GM19023 (cell line): ENCODE measurements around the gene ARHGEF17.

Source experiments
- ATAC-seq: cut with Tn5 transposase; IDR thresholded peaks from one replicate; pipeline ENCODE4 v1.9.1; 2021; ENCODE audit warnings: mild to moderate bottlenecking, moderate library complexity; ENCODE audit not compliant: unreplicated experiment

The ARHGEF17 gene

GRCh38 chr11:73391665-73392064 lies 83.6 kb downstream of the ARHGEF17 start:
- no peak for ATAC-seq

- no peak for ATAC-seq
Observed at GRCh38 chr11:73392108-73393010, 84.3 kb downstream of the ARHGEF17 start.

- ATAC-seq: no peak
Observed at GRCh38 chr11:73393011-73393380, 84.9 kb downstream of the ARHGEF17 start.

DNA sequence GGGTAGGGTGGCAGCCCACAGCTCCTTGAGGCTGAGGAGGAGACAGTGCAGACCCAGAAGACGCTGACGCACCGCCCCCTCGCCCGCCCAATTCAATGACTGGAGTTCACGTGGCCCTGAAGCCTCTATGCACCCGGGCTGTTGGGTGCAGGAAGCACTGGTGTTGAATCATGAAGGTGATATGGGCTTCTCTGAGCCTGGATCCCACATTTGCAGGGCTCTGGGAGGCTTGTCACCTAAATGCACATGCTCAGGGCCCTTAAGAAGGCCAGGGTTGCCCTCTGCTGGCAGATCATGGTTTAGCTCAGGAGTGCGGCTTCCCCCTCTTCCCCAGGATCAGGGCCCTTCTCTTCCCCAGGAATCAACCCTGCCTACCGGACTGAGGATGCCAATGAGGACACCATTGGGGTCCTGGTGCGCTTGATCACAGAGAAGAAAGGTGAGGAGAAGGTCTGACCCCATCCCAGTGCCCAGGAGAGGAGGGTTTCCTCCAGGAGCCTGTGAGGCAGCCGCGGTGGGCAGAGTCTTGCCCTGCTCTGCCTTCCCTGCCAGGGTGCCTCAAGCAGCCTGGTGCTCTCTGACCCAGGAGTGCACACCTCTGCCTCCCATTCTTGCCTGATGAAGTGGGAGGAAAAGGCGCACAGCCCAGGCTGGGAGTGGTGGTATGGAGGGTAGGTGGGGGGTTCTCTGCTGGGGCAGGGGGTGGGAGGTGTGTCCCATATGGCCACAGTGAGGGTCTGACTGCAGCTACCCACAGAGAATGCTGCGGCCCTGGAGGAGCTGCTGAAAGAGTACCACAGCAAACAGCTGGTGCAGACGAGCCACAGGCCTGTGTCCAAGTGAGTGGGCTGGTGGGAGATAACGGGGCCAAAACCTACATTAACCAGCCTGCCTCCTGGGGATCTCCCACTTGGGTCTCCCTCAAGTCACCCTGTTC lies 85.7 kb downstream of the ARHGEF17 start:
- ATAC-seq: peak; percentile 50

GRCh38 chr11:73394416-73395296 lies 86.6 kb downstream of the ARHGEF17 start:
- ATAC-seq: no peak

- no peak for ATAC-seq
Observed at GRCh38 chr11:73395297-73396208, 87.5 kb downstream of the ARHGEF17 start.

DNA sequence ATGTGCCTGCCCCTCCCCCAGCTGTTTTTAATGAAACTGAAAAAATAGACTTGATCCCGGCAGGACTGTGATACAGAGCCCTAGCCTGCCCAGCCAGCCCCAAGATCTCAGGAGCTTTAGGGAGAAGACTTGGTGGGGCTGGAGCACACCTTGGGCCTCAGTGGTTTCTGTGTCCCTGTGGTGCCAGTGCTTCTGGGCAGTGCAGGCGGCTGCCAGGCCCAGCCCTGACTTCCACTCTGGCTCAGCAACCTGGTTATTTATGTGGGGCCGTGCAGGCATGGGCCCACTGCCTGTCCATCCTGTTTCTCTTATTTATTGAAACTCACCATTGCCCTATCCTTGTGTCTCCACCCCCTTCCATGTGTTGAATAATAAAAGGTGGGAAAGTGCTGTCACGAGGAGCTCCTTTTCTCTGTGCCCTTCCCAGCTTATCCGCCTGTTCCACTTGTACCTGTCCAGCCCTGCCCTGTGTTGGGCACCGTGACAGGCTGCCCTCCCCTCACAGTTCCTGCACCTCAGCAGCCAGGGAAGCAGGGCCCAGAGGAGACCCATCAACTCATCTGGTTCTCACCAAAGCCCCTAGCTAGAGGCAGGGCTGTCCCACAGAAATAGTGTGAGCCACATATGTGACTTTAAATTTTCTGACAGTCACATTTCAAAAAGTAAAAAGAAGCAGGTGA lies 88.3 kb downstream of the ARHGEF17 start:
- no peak for ATAC-seq

DNA sequence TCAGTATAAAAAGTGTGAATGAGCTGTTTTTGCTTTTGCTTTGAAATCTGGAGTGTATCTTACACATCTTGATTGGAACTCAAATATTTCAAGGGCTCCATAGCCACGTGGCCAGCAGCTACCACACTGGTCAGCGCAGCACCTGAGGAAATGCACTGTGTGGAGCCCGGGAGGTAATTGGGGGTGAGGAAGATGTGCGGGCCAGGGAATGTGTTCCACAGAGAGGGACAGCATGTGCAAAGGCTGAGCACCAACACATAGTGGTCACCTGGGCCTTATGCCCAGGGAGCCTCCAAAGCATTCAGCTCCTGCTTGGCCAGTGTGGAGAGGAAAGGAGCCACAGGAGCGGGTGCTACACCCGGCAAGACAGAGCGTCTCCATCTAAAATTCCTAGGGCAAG lies 88.9 kb downstream of the ARHGEF17 start:
- ATAC-seq: no peak

DNA sequence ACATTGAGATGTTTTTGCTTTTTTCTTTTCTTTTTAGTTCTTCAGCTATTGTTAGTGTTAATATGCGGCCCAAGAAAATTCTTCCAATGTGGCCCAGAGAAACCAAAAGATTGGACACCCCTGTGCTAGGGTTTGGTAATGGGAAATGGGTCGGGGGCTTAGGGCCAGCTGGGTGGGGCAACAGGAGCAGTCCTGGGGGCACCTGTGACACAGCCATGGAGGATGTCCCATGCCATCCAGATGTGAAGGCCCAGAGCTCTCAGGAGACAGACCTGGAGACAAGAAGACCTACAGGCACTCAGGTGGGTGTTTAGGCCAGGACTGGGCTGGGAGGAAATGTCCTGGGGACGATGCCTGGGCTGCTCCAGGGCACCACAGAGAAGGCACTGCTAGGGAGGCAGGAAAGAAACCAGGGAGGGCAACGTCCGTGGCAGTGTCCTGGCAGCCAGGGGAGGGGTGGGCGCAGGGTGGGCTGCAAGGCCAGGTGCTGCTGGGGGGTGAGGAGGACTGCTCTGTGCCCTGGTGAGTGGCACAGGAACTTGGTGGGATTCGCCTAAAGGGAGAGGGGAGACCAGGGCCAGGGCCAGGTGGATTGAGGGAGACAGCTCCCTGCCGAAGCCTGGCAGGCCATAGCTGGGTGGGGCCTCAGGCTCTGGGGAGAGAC lies 89.5 kb downstream of the ARHGEF17 start:
- no peak for ATAC-seq

- ATAC-seq: no peak
Observed at GRCh38 chr11:73398132-73398526, 90.1 kb downstream of the ARHGEF17 start.

DNA sequence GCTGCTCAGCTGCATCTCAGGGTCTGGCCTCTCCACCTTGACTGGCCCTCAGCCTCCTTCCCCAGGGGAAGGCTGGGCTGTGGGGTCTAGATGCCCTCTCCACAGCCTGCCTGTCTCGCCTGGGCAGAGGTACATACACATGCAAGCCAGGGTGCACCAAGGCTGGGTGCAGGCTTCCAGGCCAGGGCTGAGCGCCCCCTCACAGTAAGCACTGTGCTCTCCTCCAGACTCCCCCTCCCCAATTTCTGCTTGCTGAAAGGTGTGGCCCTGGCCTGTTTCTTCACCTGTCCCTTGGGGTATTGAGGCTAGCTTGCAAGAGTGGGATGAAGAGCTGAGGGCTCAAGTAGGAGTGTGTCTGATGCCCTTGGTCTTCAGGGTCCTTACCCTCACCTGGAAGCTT lies 90.6 kb downstream of the ARHGEF17 start:
- ATAC-seq: no peak

GRCh38 chr11:73399159-73399590 lies 91.1 kb downstream of the ARHGEF17 start:
- no peak for ATAC-seq

GRCh38 chr11:73399636-73400035 lies 91.6 kb downstream of the ARHGEF17 start:
- no peak for ATAC-seq

- no peak for ATAC-seq
Observed at GRCh38 chr11:73400293-73400692, 92.2 kb downstream of the ARHGEF17 start.

DNA sequence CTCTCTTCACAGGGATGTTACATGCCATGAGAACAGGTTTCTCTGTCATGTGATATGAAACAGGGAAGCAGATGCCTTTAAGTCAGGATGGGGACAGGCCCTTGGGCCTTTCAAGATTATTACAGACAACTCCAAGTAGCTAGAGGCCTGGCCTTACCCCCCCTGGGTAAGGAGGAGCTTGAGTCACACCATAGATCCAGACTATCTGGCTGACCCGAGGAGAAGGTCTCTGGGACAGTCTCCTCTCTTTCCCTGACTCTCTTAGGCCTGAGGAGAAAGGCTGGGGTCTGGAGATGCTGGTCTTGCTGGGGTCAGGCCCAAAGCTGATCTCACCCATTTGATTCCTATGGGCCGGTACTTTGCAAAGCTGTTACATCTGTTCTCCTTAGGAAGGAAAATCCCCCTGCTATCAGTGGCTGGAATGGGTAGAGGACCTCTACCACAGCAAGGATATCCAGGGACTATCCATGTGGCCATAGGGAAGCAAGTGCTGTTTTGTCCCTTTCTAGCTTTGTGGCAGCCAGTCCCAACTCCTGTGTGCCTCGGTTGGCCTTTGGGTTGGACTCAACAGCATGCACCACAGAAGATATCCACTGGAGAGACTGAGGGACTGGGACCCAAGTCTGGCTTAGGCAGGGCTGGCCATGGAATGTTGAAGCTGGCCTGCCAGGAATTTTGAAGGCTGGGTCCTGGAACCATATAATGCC lies 93.3 kb downstream of the ARHGEF17 start:
- ATAC-seq: no peak

- ATAC-seq: no peak
Observed at GRCh38 chr11:73401924-73402833, 94.1 kb downstream of the ARHGEF17 start.

DNA sequence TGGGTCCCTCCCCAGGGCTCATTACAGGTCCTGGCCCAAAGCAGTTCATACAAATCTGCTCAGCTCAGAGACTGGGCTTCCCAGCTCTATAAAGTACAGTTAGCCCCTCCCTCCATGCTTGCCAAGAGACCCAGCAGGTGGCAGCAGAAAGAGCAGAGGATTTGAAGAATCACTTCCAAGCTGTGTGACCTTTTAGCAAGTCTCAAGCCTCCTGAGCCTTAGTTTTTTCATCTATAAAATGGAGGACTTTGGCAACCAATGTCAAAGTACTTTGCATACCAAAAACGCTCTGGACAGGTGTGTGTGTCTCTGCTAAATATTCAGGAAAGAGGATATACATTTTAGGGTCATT lies 94.7 kb downstream of the ARHGEF17 start:
- no peak for ATAC-seq
